Transverse colon (tissue), 4 donors: Measurements from ENCODE around the gene OR5K2. TPM values are rescaled to one million over a fixed set of nuclear protein-coding genes. Genes with fewer than 3 reads are reported as not detected.

ENCODE experiments used
- DNase-seq: peaks from one replicate; pipeline ENCODE4 v3.0.0-alpha.2; 2019
- H3K27ac ChIP-seq, 4 donors: fragments of 200-600 bp; sonication (generic); 2 replicates each; pipeline ENCODE4 v1.5.1; 2016 to 2018; ENCODE audit warnings: inconsistent platforms in 4 of 4
- H3K27me3 ChIP-seq: fragments of 200-600 bp; sonication (generic); 2 replicates; pipeline ENCODE4 v1.5.1; 2017; ENCODE audit warnings: inconsistent platforms
- H3K36me3 ChIP-seq, 4 donors: fragments of 200-600 bp; sonication (generic); 2 replicates each; pipeline ENCODE4 v1.5.1; 2017 to 2019; ENCODE audit warnings: inconsistent platforms in 4 of 4
- H3K4me1 ChIP-seq, 4 donors: fragments of 200-600 bp; sonication (generic); 2 replicates each; pipeline ENCODE4 v1.5.1; 2017 to 2020; ENCODE audit warnings: inconsistent platforms in 4 of 4
- H3K4me3 ChIP-seq, 4 donors: fragments of 200-600 bp; sonication (generic); 1 replicate in 1 of 4; 2 replicates in 3 of 4; pipeline versions ENCODE4 v1.5.1 to v1.6.1; 2017 to 2019; ENCODE audit warnings: inconsistent platforms in 4 of 4
- H3K9me3 ChIP-seq, 2 donors: fragments of 200-600 bp; sonication (generic); 2 replicates each; pipeline ENCODE4 v1.5.1; 2017 to 2019; ENCODE audit warnings: inconsistent platforms in 2 of 2
- CTCF ChIP-seq, 5 experiments: fragments of 200-600 bp in 3 of 5; fragments of 450-650 bp in 2 of 5; sonication (generic) in 3 of 5; IDR thresholded peaks; 1 replicate in 2 of 5; 2 replicates in 3 of 5; pipeline ENCODE4 v1.5.1; 2016 to 2017; ENCODE audit warnings: antibody characterized with exemption in 5 of 5, inconsistent platforms in 3 of 5, mild to moderate bottlenecking in 2 of 5, moderate library complexity in 1 of 5
- EP300 ChIP-seq: sonication (generic); formaldehyde crosslinking; IDR thresholded peaks from one replicate; pipeline ENCODE4 v1.6.1; 2017; ENCODE audit warnings: antibody characterized with exemption, low read depth
- POLR2A ChIP-seq: fragments of 450-650 bp; IDR thresholded peaks from one replicate; pipeline ENCODE4 v1.6.1; 2016; ENCODE audit warnings: antibody characterized with exemption, mild to moderate bottlenecking, moderate library complexity
- POLR2AphosphoS5 ChIP-seq, 3 donors: sonication (generic); formaldehyde crosslinking; IDR thresholded peaks; one replicate each; pipeline ENCODE4 v1.6.1; 2016; ENCODE audit warnings: antibody characterized with exemption in 3 of 3
- WGBS, 2 donors: methylation state at CpG; one replicate each; pipeline ENCODE4 v1.1.5; 2018; ENCODE audit warnings: low coverage in 1 of 2; 5-methylcytosine and 5-hydroxymethylcytosine counted together
- in situ Hi-C, 4 donors: fragments of 200-750 bp; cut with MboI; loops; one replicate each; pipeline versions ENCODE4 v1.15.0 to v1.15.1; 2017; ENCODE audit warnings: low sequenced_read_pairs in 3 of 4, low pct_ligation_motif_present in 1 of 4, low pct_unique_long_range_greater_than_20kb in 1 of 4
- intact Hi-C: fragments of 100-400 bp; cut with DNase I; formaldehyde crosslinking; loops from one replicate; pipeline ENCODE4 v1.15.1; 2023; ENCODE audit warnings: low total_unique reads
- total RNA-seq, 4 donors: library from RNA; depleted of rRNA; stranded (reverse); fragments of >200 nt; gene quantifications; one replicate each; pipeline ENCODE4 v1.1.0, GENCODE V29; 2016

Gene OR5K2
- total RNA-seq, 4 donors from 2014 or later = not detected

DNA sequence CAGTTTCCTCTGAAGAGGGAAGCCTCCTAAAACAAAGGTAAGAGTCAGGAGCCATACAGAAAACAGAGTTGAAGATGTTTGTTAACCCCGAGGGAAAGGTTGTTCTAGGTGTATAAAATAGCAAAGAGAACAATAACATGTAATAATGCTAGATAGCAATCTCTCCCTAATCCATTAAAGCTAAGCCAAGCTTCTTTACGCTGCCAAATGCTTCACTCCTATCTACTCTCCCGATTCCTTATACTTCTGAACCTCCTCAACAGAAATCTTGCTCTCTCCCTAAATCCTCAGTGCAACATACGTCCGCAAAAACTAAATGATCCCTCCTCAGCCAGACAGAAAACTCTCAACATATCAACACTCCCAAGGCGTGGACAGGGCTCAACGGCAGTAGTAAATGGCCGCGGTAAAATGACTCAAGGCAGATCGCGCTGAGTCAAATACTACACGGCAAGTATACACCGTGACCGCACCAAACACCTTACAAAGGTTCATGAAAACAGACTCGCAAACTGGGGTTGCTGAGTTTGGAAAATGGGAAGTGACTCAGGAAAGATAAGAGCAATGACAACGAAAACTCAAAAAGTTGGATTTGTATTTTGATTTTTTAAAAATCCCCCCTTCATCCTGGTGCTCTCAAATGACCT, 24.5 kb downstream of the OR5K2 start:
- peaks cover 9 to 15% (median 12%) of the 10 kb centered on the region in 4 donors for H3K4me1 ChIP-seq
- in situ Hi-C loops (no loop called here), intact Hi-C loops (loop anchor here (5.0 kb wide), 2 partner anchors 70 to 380 kb away; partner anchors contain the start of genes CPOX and DCBLD2)
- H3K27me3 ChIP-seq = no peaks in the 10 kb centered on the region
- H3K4me3 ChIP-seq = peak overlapping the region; percentile 56 to 93 (median 89)
- H3K27ac ChIP-seq = peak overlapping the region; percentile 93 to 98 (median 96)
- 0% methylated on average over 11 to 16 of the region's 16 CpGs for WGBS, 2 donors
- peaks cover 0 to 10% (median 4%) of the 10 kb centered on the region in 4 donors for H3K36me3 ChIP-seq
- no peaks in the 10 kb centered on the region for H3K9me3 ChIP-seq
- no peak for TF ChIP-seq POLR2A
- TF ChIP-seq EP300 = no peak
- TF ChIP-seq CTCF (IDR thresholded peaks at IDR 0.05) = no peak
- TF ChIP-seq POLR2AphosphoS5 (IDR thresholded peaks at IDR 0.05) = no peak
- DNase-seq = peak; percentile 58

- Histone ChIP-seq H3K27ac (peak within 1 kb of the TSS; percentile 93 to 98 (median 96)), H3K4me3 (peak within 1 kb of the TSS; percentile 56 to 93 (median 89)), H3K4me1 (peaks cover 9 to 15% (median 12%) of the 10 kb centered on the region in 4 donors), H3K36me3 (peaks cover 0 to 10% (median 2%) of the 10 kb centered on the region in 4 donors), H3K9me3 (no peaks in the 10 kb centered on the region), H3K27me3 (no peaks in the 10 kb centered on the region)
- WGBS, 2 donors = 0% methylated on average over 8 to 56 of the region's 63 CpGs
- DNase-seq = peak; percentile 98
- intact Hi-C loops = loop anchor here (5.0 kb wide), 2 partner anchors 70 to 380 kb away; partner anchors contain the start of genes CPOX and DCBLD2
- in situ Hi-C loops = no loop called here
- no peak for TF ChIP-seq EP300
- peak; percentile 94 for TF ChIP-seq POLR2A
- no peak for TF ChIP-seq CTCF (IDR thresholded peaks at IDR 0.05)
- peak; percentile 88 to 92 (median 91) for TF ChIP-seq POLR2AphosphoS5 (IDR thresholded peaks at IDR 0.05)
Observed at GRCh38 chr3:98522544-98523281, 25.2 kb downstream of the OR5K2 start, which contains the start of gene CLDND1. TSS of gene CLDND1 (minus strand) at chr3:98522902. CDS start at chr3:98521424, 1,478 bp downstream.

- 70 to 77% methylated on average over 3 to 6 of the region's 6 CpGs for WGBS, 2 donors
Observed at GRCh38 chr3:98525494-98525893, 28.0 kb downstream of the OR5K2 start.

More at GRCh38 chr3:98525494-98525893, 28.0 kb downstream of the OR5K2 start:
- H3K27ac ChIP-seq = no peak overlapping the region
- no peak overlapping the region for H3K4me3 ChIP-seq
- no peaks in the 10 kb centered on the region for H3K9me3 ChIP-seq
- no peaks in the 10 kb centered on the region for H3K36me3 ChIP-seq
- intact Hi-C loops (no loop called here), in situ Hi-C loops (no loop called here)
- H3K4me1 ChIP-seq = peaks cover 9 to 14% (median 12%) of the 10 kb centered on the region in 4 donors
- H3K27me3 ChIP-seq = no peaks in the 10 kb centered on the region
- no peak for TF ChIP-seq CTCF (IDR thresholded peaks at IDR 0.05)
- no peak for TF ChIP-seq EP300
- DNase-seq = no peak
